IMR-90 (cell line): ENCODE data around the gene KLHL6. TPM values are rescaled to one million over a fixed set of nuclear protein-coding genes. Genes with fewer than 3 reads are reported as not detected.

ENCODE experiments used
- ATAC-seq: fragments of 200-7000 bp; cut with Tn5 transposase; 2 replicates; pipeline ENCODE4 v1.9.1; 2020; ENCODE audit warnings: low read depth, mild to moderate bottlenecking, moderate library complexity
- BruUV-seq: library from RNA; stranded (reverse); fragments of 400-500 nt; replicated peaks from 2 replicates; lab custom pipeline; 2021; lab: Mats Ljungman, UMichigan
- CTCF ChIA-PET: fragments of 300-600 bp; formaldehyde crosslinking; extraction: SDS; loops from one replicate; lab custom pipeline; 2021; ENCODE audit warnings: antibody characterized with exemption; lab: Yijun Ruan, JAX
- POLR2A ChIA-PET: fragments of 300-600 bp; sonication (Branson Sonifier 250); formaldehyde crosslinking; loops from one replicate; lab custom pipeline; 2022; ENCODE audit warnings: antibody characterized with exemption; ENCODE audit not compliant: unreplicated experiment; lab: Charles Lee
- DNase-seq: peaks from one replicate; pipeline ENCODE4 v3.0.0; 2013
- H2AFZ ChIP-seq: replicated peaks from 2 replicates; pipeline ENCODE3; 2013; ENCODE audit warnings: low read length, mild to moderate bottlenecking; ENCODE audit not compliant: poor library complexity
- H2AK5ac ChIP-seq: 2 replicates; pipeline ENCODE4 v1.6.1; 2013; ENCODE audit warnings: low read depth, low read length, inconsistent platforms
- H2AK9ac ChIP-seq: replicated peaks from 2 replicates; pipeline ENCODE3; 2013; ENCODE audit warnings: mild to moderate bottlenecking, low read depth, low read length, moderate library complexity; ENCODE audit not compliant: poor library complexity
- H2BK120ac ChIP-seq: 2 replicates; pipeline ENCODE4 v1.6.1; 2013; ENCODE audit warnings: low read depth, low read length, inconsistent platforms
- H2BK15ac ChIP-seq: 3 replicates; pipeline ENCODE4 v1.6.1; 2013; ENCODE audit warnings: low read depth, low read length, inconsistent platforms
- H2BK20ac ChIP-seq: 2 replicates; pipeline ENCODE4 v1.6.1; 2013; ENCODE audit warnings: low read depth, mild to moderate bottlenecking, inconsistent platforms, low read length, moderate library complexity
- H2BK5ac ChIP-seq: 2 replicates; pipeline ENCODE4 v1.6.1; 2013; ENCODE audit warnings: mild to moderate bottlenecking, low read depth, low read length, inconsistent platforms; ENCODE audit not compliant: poor library complexity, severe bottlenecking
- H3K14ac ChIP-seq: replicated peaks from 2 replicates; pipeline ENCODE4 v1.6.1; 2013; ENCODE audit warnings: low read depth, low read length, inconsistent platforms
- H3K18ac ChIP-seq: 2 replicates; pipeline ENCODE4 v1.6.1; 2013; ENCODE audit warnings: low read depth, low read length, control low read depth
- H3K23ac ChIP-seq: 2 replicates; pipeline ENCODE4 v1.6.1; 2013; ENCODE audit warnings: low read depth, low read length, inconsistent platforms
- H3K27ac ChIP-seq: 2 replicates; pipeline ENCODE4 v1.5.1; 2013; ENCODE audit warnings: mild to moderate bottlenecking, control low read depth, low read length; ENCODE audit not compliant: insufficient read depth
- H3K27me3 ChIP-seq: 2 replicates; pipeline ENCODE4 v1.6.1; 2013; ENCODE audit warnings: low read length; ENCODE audit not compliant: control insufficient read depth, insufficient read depth
- H3K36me3 ChIP-seq: 2 replicates; pipeline ENCODE4 v1.6.1; 2013; ENCODE audit warnings: low read length, mixed read lengths; ENCODE audit not compliant: control insufficient read depth, insufficient read depth
- H3K4ac ChIP-seq: 2 replicates; pipeline ENCODE4 v1.6.1; 2013; ENCODE audit warnings: low read depth, low read length, inconsistent platforms
- H3K4me1 ChIP-seq: 2 replicates; pipeline ENCODE4 v1.6.1; 2013; ENCODE audit warnings: low read length, mixed read lengths; ENCODE audit not compliant: control insufficient read depth, insufficient read depth
- H3K4me2 ChIP-seq: 2 replicates; pipeline ENCODE4 v1.6.1; 2013; ENCODE audit warnings: low read depth, mild to moderate bottlenecking, control low read depth, low read length, moderate library complexity
- H3K4me3 ChIP-seq: 2 replicates; pipeline ENCODE4 v1.5.1; 2013; ENCODE audit warnings: low read depth, mild to moderate bottlenecking, control low read depth, low read length, moderate library complexity; ENCODE audit not compliant: insufficient read depth
- H3K56ac ChIP-seq: 2 replicates; pipeline ENCODE4 v1.6.1; 2013; ENCODE audit warnings: low read length, inconsistent platforms; ENCODE audit not compliant: insufficient read depth; ENCODE audit errors: extremely low read depth
- H3K79me1 ChIP-seq, 2 experiments: 2 replicates each; pipeline ENCODE4 v1.6.1; 2013; ENCODE audit warnings: low read length in 2 of 2, inconsistent platforms in 1 of 2, low read depth in 1 of 2
- H3K9ac ChIP-seq: 2 replicates; pipeline ENCODE4 v1.6.1; 2013; ENCODE audit warnings: low read depth, low read length, control low read depth
- H3K9me1 ChIP-seq: 2 replicates; pipeline ENCODE4 v1.6.1; 2013; ENCODE audit warnings: low read length, inconsistent platforms; ENCODE audit not compliant: insufficient read depth
- H3K9me3 ChIP-seq: 2 replicates; pipeline ENCODE4 v1.6.1; 2013; ENCODE audit warnings: low read length; ENCODE audit not compliant: control insufficient read depth, insufficient read depth
- H4K20me1 ChIP-seq: 2 replicates; pipeline ENCODE4 v1.6.1; 2013; ENCODE audit warnings: low read length, inconsistent platforms; ENCODE audit not compliant: insufficient read depth
- H4K5ac ChIP-seq: 2 replicates; pipeline ENCODE4 v1.6.1; 2013; ENCODE audit warnings: mild to moderate bottlenecking, low read depth, low read length, control low read depth
- H4K8ac ChIP-seq, 2 experiments: 2 replicates each; pipeline ENCODE4 v1.6.1; 2013; ENCODE audit warnings: low read depth in 2 of 2, low read length in 2 of 2, control low read depth in 1 of 2, inconsistent platforms in 1 of 2
- H4K91ac ChIP-seq: 2 replicates; pipeline ENCODE4 v1.6.1; 2013; ENCODE audit warnings: low read depth, low read length, inconsistent platforms; ENCODE audit not compliant: insufficient read depth
- BHLHE40 ChIP-seq: fragments of 150-350 bp; IDR thresholded peaks from 2 replicates; pipeline ENCODE4 v1.6.1; 2016; ENCODE audit warnings: mild to moderate bottlenecking, low read depth, low read length
- CEBPB ChIP-seq: IDR thresholded peaks from 2 replicates; pipeline ENCODE4 v1.6.1; 2012; ENCODE audit warnings: low read depth, low read length, improper control_type of control experiment
- CHD1 ChIP-seq: IDR thresholded peaks from 2 replicates; pipeline ENCODE4 v1.6.1; 2012; ENCODE audit warnings: low read depth, low read length, improper control_type of control experiment
- MAFK ChIP-seq: IDR thresholded peaks from 2 replicates; pipeline ENCODE4 v1.6.1; 2012; ENCODE audit warnings: low read depth, low read length, improper control_type of control experiment
- MAZ ChIP-seq: IDR thresholded peaks from 2 replicates; pipeline ENCODE4 v1.6.1; 2012; ENCODE audit warnings: low read depth, mild to moderate bottlenecking, low read length, improper control_type of control experiment, moderate library complexity, borderline replicate concordance
- MXI1 ChIP-seq: IDR thresholded peaks from 2 replicates; pipeline ENCODE4 v1.6.1; 2012; ENCODE audit warnings: low read depth, mild to moderate bottlenecking, low read length, moderate library complexity, borderline replicate concordance
- POLR2A ChIP-seq: IDR thresholded peaks from 2 replicates; pipeline ENCODE4 v1.6.1; 2012; ENCODE audit warnings: mild to moderate bottlenecking, low read depth, low read length
- RAD21 ChIP-seq: IDR thresholded peaks from 2 replicates; pipeline ENCODE4 v1.6.1; 2012; ENCODE audit warnings: low read length, improper control_type of control experiment
- RCOR1 ChIP-seq: IDR thresholded peaks from 2 replicates; pipeline ENCODE4 v1.6.1; 2012; ENCODE audit warnings: mild to moderate bottlenecking, low read length, improper control_type of control experiment; ENCODE audit not compliant: insufficient replicate concordance
- RFX5 ChIP-seq: IDR thresholded peaks from 2 replicates; pipeline ENCODE4 v1.8.0; 2012; ENCODE audit warnings: low read depth, mild to moderate bottlenecking, low read length, moderate library complexity
- USF2 ChIP-seq: fragments of 150-350 bp; IDR thresholded peaks from 2 replicates; pipeline ENCODE4 v1.6.1; 2017; ENCODE audit warnings: mild to moderate bottlenecking, antibody characterized with exemption, low read length, low read depth
- WGBS, 2 experiments: methylation state at CpG; one replicate each; pipeline versions ENCODE4 v1.1.5 to v1.1.7; 2013; ENCODE audit warnings: missing lambda C conversion rate in 2 of 2; ENCODE audit not compliant: insufficient read length in 1 of 2; ENCODE audit errors: extremely low coverage in 2 of 2; 5-methylcytosine and 5-hydroxymethylcytosine counted together
- dilution Hi-C: fragments of 300-500 bp; cut with HindIII; formaldehyde crosslinking; loops from one replicate; pipeline ENCODE4 v1.14.3; 2018; ENCODE audit warnings: low sequenced_read_pairs; ENCODE audit not compliant: unreplicated experiment
- in situ Hi-C: fragments of 300-500 bp; cut with MboI; formaldehyde crosslinking; loops from 3 replicates; pipeline ENCODE4 v1.14.3; 2019; ENCODE audit warnings: low sequenced_read_pairs, inconsistent platforms, mixed read lengths
- intact Hi-C: fragments of 100-400 bp; cut with micrococcal nuclease; formaldehyde crosslinking; loops from 2 replicates; pipeline ENCODE4 v1.10.0; 2022
- polyA plus RNA-seq, 3 experiments: library from polyadenylated mRNA; depleted of rRNA; stranded (reverse); fragments of >200 nt; gene quantifications; 2 replicates each; pipeline ENCODE4 v1.2.3, GENCODE V29; 2012; ENCODE audit warnings: low replicate concordance in 1 of 3
- total RNA-seq: library from RNA; depleted of rRNA; stranded (reverse); fragments of >200 nt; gene quantifications from 2 replicates; pipeline ENCODE4 v1.2.3, GENCODE V29; 2012

Gene KLHL6
- total and polyA plus RNA-seq, 2 of the 4 experiments (the other 2 are of a cell fraction): not detected

- Histone ChIP-seq H2AFZ (no peak overlapping the region), H3K4ac (no peak overlapping the region), H3K4me3 (no peak overlapping the region), H3K4me1 (no peaks in the 10 kb centered on the region), H3K79me1 (no peaks in the 10 kb centered on the region), H3K9me3 (no peaks in the 10 kb centered on the region), H3K23ac (no peak overlapping the region), H2BK120ac (no peak overlapping the region), H3K56ac (no peak overlapping the region), H4K91ac (no peak overlapping the region), H3K27ac (no peak overlapping the region), H2BK15ac (no peak overlapping the region), H2AK5ac (no peak overlapping the region), H4K8ac (no peak overlapping the region), H2BK5ac (no peak overlapping the region), H3K27me3 (peaks cover 13% of the 10 kb centered on the region), H3K4me2 (no peak overlapping the region), H2AK9ac (no peak overlapping the region), H3K36me3 (no peaks in the 10 kb centered on the region), H2BK20ac (no peak overlapping the region), H4K5ac (no peak overlapping the region), H3K14ac (no peak overlapping the region; the same call in 1 of the 2 replicates), H3K9ac (no peak overlapping the region), H4K20me1 (no peaks in the 10 kb centered on the region), H3K18ac (no peak overlapping the region), H3K9me1 (no peaks in the 10 kb centered on the region)
- TF ChIP-seq POLR2A (no peak), MAFK (no peak), RCOR1 (no peak), CHD1 (no peak), USF2 (no peak), RAD21 (no peak), CEBPB (no peak), RFX5 (no peak), MXI1 (no peak), MAZ (no peak), BHLHE40 (no peak)
- WGBS, 2 experiments: no CpG with 5 or more reads among the region's 3 CpGs
- ChIA-PET POLR2A (no interaction called here), CTCF (no interaction called here)
- intact Hi-C loops: no loop called here
- in situ Hi-C loops: no loop called here
- DNase-seq: no peak
- no TSS peak for BruUV-seq
- ATAC-seq: no peak
- dilution Hi-C loops: no loop called here
These were observed 80.3 kb downstream of the KLHL6 start for GRCh38 chr3:183475016-183475763.
